ENCODE results near the gene DGKZ.
"Not testable (repeated sequence)": the region's sequence is repeated elsewhere in the genome, so short reads cannot be mapped to it uniquely, and the experiment has no call there.

Gene DGKZ

GRCh38 chr11:46367244-46367915 is 20.1 kb downstream of the DGKZ start:
- DNase-seq (ENCODE audit: low spot score): peak; percentile 84

- DNase-seq (ENCODE audit: low spot score): no peak
These were observed 20.6 kb downstream of the DGKZ start for GRCh38 chr11:46367916-46368267.

DNA sequence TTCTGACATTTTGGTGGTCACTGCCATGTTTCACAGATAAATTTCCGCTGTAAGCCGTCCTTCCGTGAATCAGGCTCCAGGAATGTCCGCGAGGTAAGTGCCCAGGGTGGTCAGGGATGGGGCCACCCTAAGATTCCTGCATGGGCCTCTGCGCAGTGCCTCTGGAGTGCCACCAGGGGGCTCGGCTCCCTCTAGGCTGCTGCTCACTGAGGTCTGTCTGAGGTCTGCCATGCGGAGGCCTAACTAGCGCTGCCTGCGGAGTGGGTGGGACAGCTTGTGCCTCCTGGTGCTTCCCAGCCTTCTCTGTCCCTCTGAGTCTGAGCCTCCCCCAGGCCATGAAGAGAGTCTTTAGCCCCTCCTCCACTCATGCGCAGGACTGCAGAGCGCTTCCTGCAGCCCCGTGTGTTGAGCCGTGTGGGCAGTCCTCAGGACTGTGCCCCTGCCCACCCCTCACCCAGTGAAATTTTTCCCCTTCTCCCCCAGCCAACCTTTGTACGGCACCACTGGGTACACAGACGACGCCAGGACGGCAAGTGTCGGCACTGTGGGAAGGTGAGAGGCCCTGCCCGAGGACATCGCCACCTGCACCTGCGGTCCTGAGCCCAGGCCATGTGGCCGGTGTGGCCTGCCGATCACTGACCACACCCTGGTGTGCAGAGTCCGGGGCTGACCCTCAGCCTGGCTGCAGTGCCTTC is 22.3 kb downstream of the DGKZ start:
- DNase-seq (ENCODE audit: low spot score): no peak

- DNase-seq (ENCODE audit: low spot score): no peak
These were observed 23.0 kb downstream of the DGKZ start for GRCh38 chr11:46370253-46370652.

GRCh38 chr11:46371262-46371661 is 24.0 kb downstream of the DGKZ start:
- not testable (repeated sequence) for DNase-seq (ENCODE audit: low spot score)

GRCh38 chr11:46372086-46372485 is 24.8 kb downstream of the DGKZ start:
- DNase-seq (ENCODE audit: low spot score): no peak

DNA sequence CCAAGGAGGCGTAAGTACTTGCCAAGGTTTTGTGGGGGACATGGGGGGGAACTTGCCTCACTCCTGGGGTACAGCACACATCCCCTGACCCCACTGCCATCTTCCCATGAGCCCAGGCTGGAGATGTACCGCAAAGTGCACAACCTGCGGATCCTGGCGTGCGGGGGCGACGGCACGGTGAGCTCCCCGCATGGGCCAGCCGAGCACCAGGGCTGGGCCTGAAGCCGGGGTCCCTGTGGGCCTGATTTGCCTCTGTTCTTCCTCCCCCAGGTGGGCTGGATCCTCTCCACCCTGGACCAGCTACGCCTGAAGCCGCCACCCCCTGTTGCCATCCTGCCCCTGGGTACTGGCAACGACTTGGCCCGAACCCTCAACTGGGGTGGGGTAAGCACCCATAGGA is 25.2 kb downstream of the DGKZ start:
- DNase-seq (ENCODE audit: low spot score): not testable (repeated sequence)

DNA sequence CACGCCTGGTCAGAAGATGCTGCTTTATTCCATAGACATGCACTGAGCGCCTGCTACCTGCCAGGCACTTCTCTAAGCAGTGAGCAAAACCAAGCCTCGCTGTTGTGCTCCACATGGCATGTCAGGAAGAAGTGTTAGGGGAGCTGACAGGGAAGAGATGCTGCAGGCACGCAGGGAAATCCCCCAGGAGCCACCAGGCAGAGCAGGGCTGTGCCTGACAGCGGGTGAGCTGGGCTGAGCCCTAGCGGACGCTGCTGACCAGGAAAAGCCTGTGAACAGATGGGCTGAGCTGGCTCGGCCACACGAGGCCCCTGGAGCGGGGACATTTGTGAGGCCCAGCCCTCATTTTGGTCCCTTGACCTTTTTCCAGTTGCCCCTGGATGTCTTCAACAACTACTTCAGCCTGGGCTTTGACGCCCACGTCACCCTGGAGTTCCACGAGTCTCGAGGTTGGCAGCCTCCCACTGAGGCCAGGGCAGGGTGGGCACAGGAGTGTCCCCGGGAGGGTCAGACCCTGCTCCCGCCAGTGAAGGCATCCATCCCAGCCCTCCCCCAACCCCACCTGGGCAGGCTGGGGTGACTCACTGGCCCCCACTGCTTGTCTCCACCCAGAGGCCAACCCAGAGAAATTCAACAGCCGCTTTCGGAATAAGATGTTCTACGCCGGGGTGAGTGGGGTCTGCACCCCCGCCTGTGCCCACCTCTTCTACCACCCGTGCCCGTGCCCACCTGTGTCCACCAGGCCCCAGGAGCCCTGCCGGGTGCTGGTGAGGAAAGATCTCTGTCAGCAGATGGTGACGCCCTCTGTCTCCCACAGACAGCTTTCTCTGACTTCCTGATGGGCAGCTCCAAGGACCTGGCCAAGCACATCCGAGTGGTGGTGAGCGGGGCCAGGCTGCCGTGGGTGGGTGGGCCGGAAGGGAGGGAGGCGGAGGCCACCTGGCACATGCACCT is 26.8 kb downstream of the DGKZ start:
- DNase-seq (ENCODE audit: low spot score): no peak

GRCh38 chr11:46374815-46375214 is 27.6 kb downstream of the DGKZ start:
- no peak for DNase-seq (ENCODE audit: low spot score)

GRCh38 chr11:46375392-46376101 is 28.3 kb downstream of the DGKZ start:
- no peak for DNase-seq (ENCODE audit: low spot score)

- DNase-seq (ENCODE audit: low spot score): no peak
These were observed 29.2 kb downstream of the DGKZ start for GRCh38 chr11:46376258-46377050.

GRCh38 chr11:46377290-46377689 is 30.0 kb downstream of the DGKZ start:
- DNase-seq (ENCODE audit: low spot score): no peak

DNA sequence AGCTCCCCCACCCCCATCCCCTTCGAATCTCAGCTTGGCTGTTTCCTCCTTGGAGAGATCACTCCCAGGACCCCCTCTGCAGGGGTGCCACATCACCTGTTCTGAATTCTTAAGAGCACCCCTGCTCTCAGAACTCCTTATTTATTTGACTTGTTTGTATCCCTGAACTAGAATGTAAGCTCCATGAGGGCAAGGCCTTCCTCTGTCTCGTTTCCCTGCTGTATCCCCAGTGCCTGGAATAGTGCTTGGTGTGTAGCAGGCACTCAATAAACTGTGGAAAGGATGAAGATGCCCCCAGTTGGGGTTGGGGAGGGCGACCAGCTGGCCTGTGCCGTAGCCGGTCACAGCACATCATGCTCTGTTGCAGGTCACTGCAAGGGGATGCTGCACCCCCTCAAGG is 30.6 kb downstream of the DGKZ start:
- DNase-seq (ENCODE audit: low spot score): no peak

- DNase-seq (ENCODE audit: low spot score): no peak
These were observed 31.0 kb downstream of the DGKZ start for GRCh38 chr11:46378296-46378695.

GRCh38 chr11:46378811-46379481 is 31.7 kb downstream of the DGKZ start:
- no peak for DNase-seq (ENCODE audit: low spot score)

DNA sequence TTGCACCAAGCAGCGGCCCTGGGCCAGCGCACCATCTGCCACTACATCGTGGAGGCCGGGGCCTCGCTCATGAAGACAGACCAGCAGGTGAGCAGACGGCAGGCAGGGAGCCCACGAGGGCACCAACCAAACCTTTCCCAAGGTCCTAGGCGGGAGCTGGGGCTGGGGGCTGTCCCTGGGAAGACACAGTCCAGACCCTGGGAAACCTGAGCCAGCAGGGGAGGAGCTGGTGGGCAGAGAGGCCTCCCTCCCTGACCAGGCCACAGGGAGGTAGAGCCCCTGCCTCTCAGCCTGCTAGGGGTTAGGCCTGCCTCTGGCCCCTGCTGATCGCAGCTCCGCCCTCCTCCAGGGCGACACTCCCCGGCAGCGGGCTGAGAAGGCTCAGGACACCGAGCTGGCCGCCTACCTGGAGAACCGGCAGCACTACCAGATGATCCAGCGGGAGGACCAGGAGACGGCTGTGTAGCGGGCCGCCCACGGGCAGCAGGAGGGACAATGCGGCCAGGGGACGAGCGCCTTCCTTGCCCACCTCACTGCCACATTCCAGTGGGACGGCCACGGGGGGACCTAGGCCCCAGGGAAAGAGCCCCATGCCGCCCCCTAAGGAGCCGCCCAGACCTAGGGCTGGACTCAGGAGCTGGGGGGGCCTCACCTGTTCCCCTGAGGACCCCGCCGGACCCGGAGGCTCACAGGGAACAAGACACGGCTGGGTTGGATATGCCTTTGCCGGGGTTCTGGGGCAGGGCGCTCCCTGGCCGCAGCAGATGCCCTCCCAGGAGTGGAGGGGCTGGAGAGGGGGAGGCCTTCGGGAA is 32.4 kb downstream of the DGKZ start:
- DNase-seq (ENCODE audit: low spot score): not testable (repeated sequence)

DNA sequence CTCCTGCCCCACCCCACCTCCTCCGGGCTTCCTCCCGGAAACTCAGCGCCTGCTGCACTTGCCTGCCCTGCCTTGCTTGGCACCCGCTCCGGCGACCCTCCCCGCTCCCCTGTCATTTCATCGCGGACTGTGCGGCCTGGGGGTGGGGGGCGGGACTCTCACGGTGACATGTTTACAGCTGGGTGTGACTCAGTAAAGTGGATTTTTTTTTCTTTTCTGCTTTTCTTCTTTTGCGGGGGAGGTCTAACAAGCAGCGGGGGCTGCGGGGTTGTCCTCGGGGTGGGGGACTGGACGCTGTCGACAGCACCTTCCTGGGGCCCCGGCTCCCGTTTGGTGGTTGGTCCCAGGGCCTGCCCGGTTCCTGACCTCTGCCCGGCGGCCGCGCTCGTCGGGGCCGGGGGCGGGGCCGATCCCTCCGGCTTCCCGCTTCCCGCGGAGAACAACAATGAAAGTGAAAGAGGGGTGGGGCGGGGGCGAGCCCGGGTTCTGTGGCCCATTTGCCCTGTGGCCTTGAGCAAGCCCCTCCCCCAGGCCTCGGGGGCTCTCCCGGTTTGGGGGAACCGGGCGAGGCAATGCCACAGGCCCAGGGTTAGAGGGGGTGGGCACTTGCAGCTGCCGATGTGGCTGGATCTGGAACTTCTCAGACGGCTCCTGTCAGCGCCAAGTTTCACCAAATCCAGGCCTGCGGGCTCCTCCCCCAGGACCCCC is 33.2 kb downstream of the DGKZ start:
- DNase-seq (ENCODE audit: low spot score): peak; percentile 82

DNA sequence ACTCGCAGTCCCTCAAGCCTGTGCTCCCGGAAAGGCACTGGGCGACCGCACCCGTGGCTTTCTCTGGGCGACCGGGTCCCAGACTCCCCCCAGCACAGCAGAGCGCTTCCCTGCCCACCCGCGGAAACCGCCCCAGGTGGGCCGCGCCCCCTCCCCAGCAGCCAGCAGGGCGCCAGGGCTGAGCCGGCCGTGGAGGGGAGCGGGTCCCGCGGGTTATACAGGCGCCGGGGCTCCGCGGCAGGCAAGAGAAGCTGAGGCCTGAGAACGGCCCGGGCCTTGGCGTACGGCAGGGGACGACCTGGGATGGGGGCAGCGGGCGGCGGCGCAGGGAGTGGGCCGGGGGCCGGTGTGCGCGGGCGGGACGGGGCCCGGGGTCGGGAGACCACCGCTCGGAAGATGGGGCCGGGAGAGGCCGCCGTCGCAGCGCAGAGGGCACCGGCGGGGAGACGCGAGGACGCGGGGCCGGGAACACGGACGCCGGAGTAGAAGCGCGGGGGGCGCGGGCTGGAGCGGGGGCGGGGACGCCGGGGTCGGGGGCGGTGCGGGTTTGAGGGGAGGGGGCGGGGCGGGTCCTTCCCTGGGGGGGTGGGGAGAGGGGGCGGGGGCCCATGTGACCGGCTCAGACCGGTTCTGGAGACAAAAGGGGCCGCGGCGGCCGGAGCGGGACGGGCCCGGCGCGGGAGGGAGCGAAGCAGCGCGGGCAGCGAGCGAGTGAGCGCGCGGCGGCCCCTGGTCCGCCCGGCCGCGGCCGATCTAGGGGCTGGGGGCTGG is 34.0 kb downstream of the DGKZ start, which contains the start of gene MDK:
Gene MDK (plus strand): TSS at position 622 of the 771 bp plus-strand sequence. CDS start 389 bp downstream, outside the sequence.
- peak; percentile 83 for DNase-seq (ENCODE audit: low spot score)

All from left forelimb (tissue), 1 donor.